Activated naive CD8-positive, alpha-beta T cell treated with anti-CD3 and anti-CD28 coated beads, Interleukin-2, amount 10 ng/mL, durations not matched to agents 7 days and 5 days (primary cell): ENCODE data around the gene DRC7. TPM values are rescaled to one million over a fixed set of nuclear protein-coding genes. Genes with fewer than 3 reads are reported as not detected.
"Not testable (repeated sequence)": the region's sequence is repeated elsewhere in the genome, so short reads cannot be mapped to it uniquely, and the experiment has no call there.

ENCODE experiments used
- ATAC-seq: fragments of 150-1000 bp; cut with Tn5 transposase; one replicate; pipeline ENCODE4 v1.10.0; 2021; ENCODE audit warnings: low read depth, moderate library complexity
- POLR2A ChIA-PET: fragments of 350-600 bp; sonication (Branson Sonifier 250); formaldehyde crosslinking; loops from one replicate; lab custom pipeline; 2021; ENCODE audit warnings: antibody characterized with exemption; lab: Charles Lee
- DNase-seq: peaks from one replicate; pipeline ENCODE4 v3.0.0; 2021
- H3K27ac Mint-ChIP-seq: one replicate; pipeline ENCODE4 v1.8.0; 2022; ENCODE audit warnings: mild to moderate bottlenecking, mixed read lengths
- H3K27me3 Mint-ChIP-seq: one replicate; pipeline ENCODE4 v1.8.0; 2022; ENCODE audit warnings: mild to moderate bottlenecking, moderate library complexity, mixed read lengths
- H3K36me3 Mint-ChIP-seq: one replicate; pipeline ENCODE4 v1.8.0; 2021; ENCODE audit warnings: mild to moderate bottlenecking, mixed read lengths
- H3K4me1 Mint-ChIP-seq: one replicate; pipeline ENCODE4 v1.8.0; 2021; ENCODE audit warnings: mixed read lengths
- H3K4me3 Mint-ChIP-seq: one replicate; pipeline ENCODE4 v1.8.0; 2022; ENCODE audit warnings: mild to moderate bottlenecking, moderate library complexity, mixed read lengths
- H3K9me3 Mint-ChIP-seq: one replicate; pipeline ENCODE4 v1.8.0; 2021; ENCODE audit warnings: mixed read lengths
- total RNA-seq, 2 experiments: library from RNA; stranded (reverse); gene quantifications; one replicate each; pipeline ENCODE4 v1.2.3, GENCODE V29; 2021

DRC7 gene
- total RNA-seq, 2 experiments from 2014 or later: 0.17 TPM; not detected in 1

DNA sequence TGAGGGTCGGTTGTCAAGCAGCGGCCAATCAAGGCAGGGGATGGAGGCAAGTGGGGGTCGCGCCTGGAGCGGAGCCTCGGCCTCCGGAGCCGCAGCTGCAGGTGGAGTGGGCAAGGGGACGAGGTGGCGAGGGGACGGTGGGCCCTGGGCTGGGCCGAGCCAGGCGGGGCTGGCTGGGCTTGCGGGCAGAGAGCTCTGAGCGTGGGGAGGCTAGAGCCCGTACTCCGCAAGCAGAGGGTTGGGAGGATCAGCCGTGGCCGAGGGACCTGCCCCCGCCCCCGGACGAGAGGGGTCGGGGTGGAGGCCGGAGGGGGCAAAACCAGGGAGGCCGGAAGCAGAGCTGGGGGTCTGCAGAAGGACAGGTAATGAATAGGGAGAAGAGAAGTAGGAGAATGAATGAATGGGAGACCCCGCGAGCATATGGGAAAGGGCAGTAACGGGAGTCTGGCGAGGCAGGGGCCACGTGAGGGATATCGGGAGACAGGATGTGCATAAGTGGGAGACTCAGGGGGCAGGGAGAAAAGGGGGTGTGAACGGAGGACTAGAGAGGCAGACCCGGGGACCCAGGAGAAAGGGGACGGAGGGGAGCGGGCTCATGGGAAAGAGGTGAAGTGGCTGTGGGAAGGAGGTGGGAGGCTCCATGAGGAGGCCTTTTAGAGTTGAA lies 41.3 kb downstream of the DRC7 start, which contains the start of gene KATNB1:
Gene KATNB1, plus strand, starts transcription at position 16 of the 664 bp plus-strand sequence. CDS start 1,474 bp downstream, outside the sequence.
- H3K4me3 Mint-ChIP-seq: peak within 1 kb of the TSS; percentile 99
- H3K27me3 Mint-ChIP-seq: no peaks in the 10 kb centered on the region
- ATAC-seq (no peak), DNase-seq (no peak)
- H3K27ac Mint-ChIP-seq: peak within 1 kb of the TSS; percentile 96
- POLR2A ChIA-PET: interaction anchor here (0.6 to 2.8 kb wide), 17 partner anchors 10 to 289 kb away, joined by 3 to 19 read pairs (median 4); partner anchors contain the start of genes CIAPIN1, COQ9, POLR2C and ZNF319
- H3K36me3 Mint-ChIP-seq: peaks cover 13% of the 10 kb centered on the region
- H3K4me1 Mint-ChIP-seq: peaks cover 19% of the 10 kb centered on the region
- H3K9me3 Mint-ChIP-seq: peaks cover 13% of the 10 kb centered on the region

DNA sequence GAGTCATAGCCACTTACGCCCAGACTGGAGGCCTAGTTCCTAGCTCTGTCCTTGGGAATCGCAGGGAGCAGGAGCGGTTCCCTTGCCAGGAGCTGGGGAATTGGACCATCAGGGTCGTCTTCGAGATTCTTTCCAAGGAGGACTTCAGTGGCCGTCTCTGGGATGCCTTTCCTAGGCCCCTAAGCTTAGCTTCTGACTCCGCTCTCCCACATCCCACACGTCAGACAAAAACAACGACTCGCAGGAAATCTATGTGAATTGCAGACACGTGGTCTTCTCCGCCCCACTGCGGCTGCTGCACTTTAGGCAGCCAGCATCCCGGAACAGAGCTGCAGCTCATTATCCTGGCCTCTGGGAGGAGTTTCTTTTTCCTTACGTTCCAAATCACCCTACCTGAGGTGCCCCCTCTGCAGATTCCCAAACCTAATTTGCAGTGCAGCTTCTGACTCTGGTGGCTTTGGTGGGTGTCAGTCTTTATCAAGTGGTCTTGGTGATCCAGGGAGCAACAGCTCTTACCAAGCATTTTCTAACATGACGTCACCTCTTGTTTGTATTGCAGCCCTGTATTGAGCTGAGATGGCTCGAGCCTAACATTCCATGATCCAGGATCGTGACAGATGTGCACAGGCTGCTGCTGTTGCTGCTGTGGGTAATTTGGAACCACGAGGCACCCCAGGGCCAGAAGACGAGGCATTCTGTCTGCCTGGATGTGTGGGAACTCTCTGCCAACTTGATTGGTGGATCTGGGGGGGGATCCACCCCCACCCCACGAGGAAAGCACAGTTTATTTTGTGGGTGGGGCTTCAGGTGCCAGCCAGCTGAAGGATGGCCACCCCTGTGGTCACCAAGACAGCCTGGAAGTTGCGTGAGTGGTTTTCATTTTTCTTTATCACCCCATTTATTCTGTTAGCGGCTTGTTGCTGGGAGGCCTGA lies 42.1 kb downstream of the DRC7 start:
- POLR2A ChIA-PET: interaction anchor here (1.1 to 2.8 kb wide), 7 partner anchors 20 to 274 kb away, joined by 3 to 19 read pairs (median 7); partner anchors contain the start of gene POLR2C
- Mint-ChIP-seq H3K27me3 (no peaks in the 10 kb centered on the region), H3K4me1 (peaks cover 19% of the 10 kb centered on the region), H3K36me3 (peaks cover 13% of the 10 kb centered on the region), H3K9me3 (peaks cover 8% of the 10 kb centered on the region), H3K4me3 (peak overlapping the region; percentile 99), H3K27ac (peak overlapping the region; percentile 96)
- peak; percentile 61 for DNase-seq
- no peak for ATAC-seq

DNA sequence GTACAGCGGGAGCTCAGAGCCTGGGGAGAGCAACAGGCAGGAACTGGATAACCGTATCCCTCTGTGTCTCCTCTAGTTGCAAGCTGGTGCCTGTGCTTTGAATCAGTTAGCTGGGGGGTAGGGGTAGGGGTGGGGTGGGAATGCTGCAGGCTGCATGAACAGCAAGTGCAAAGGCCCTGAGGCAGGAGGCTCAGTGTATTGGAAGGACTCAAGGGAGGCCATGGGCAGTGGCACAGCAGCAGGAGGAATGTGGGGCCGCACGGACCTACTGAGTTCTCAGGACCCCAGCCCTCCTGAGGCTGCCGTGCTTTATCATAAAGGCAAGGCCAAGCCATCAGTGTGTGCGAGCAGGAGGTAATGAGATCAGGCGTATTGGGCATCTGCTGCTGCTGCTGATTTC lies 44.2 kb downstream of the DRC7 start:
- Mint-ChIP-seq H3K4me3 (no peak overlapping the region), H3K36me3 (peaks cover 3% of the 10 kb centered on the region), H3K9me3 (no peaks in the 10 kb centered on the region), H3K27me3 (no peaks in the 10 kb centered on the region), H3K27ac (no peak overlapping the region), H3K4me1 (peaks cover 19% of the 10 kb centered on the region)
- POLR2A ChIA-PET: no interaction called here
- no peak for ATAC-seq
- DNase-seq: no peak

DNA sequence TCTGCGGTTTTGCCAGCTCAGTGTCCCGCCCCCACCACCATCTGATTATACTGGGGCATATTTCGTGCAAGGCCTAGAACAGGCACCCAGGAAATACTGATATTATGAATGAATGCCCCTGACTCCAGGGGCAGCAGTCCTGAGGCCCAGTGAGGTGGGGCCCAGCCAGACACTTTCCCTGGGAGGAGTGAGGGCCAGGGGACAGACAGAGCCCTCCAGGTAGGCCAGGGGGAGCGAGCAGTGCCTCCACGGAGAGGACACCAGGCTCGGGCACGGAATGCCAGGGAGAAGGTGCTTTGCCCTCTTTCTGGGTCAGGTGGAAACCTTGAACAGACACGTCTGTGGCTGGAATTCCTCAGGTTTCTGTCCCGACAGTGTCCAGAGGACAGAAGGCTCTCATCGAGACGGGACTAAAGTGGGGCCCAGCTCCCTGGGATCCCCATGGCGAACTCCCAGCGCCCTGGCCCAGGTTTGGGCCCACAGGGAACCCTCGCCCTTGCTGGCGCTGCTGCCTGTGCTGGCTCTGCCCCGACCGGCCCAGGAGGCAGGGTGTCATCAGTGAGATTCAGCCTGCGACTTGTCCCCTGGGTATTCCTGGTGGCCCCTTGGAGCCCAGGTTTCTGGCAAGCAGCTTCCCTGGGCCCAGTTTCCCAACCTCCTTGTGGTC lies 45.3 kb downstream of the DRC7 start:
- Mint-ChIP-seq H3K4me3 (no peak overlapping the region), H3K27me3 (no peaks in the 10 kb centered on the region), H3K27ac (no peak overlapping the region), H3K9me3 (no peaks in the 10 kb centered on the region), H3K36me3 (peaks cover 2% of the 10 kb centered on the region), H3K4me1 (peaks cover 19% of the 10 kb centered on the region)
- no peak for ATAC-seq
- no peak for DNase-seq
- POLR2A ChIA-PET: no interaction called here

DNA sequence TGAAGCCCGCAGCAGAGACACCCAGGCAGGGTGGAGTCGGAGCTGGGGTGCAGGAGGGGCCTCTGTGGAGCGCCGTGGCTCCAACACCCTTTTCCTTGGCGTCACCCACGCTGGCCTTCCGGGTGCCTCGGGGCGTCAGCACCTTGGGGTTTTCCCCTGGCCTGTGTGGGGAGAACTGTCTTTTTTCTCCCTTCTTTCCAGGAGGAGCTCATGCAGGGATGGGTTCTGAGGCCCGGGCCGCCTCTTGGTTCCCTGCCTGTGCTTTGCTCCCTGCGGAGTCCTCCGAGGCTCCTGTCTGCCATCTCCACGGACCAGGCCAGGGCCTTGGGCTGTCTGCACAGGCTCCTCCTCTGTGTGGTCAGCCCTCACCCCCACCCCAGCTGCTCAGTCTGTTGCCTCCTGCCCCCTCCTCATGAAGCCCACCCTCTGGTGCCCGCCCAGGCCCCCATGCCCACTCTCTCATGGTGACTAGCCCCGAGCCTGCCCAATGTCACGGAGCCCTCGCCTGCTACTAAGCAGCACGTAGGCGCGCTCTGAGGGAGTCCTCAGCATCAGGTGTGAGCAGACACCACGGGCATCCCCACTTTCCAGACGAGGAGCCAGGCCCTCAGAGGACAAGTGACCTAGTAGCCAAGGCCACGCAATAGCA lies 45.9 kb downstream of the DRC7 start:
- no peak overlapping the region for H3K27ac Mint-ChIP-seq
- H3K4me3 Mint-ChIP-seq: no peak overlapping the region
- no peaks in the 10 kb centered on the region for H3K27me3 Mint-ChIP-seq
- POLR2A ChIA-PET: no interaction called here
- H3K4me1 Mint-ChIP-seq: peaks cover 18% of the 10 kb centered on the region
- DNase-seq (no peak), ATAC-seq (no peak)
- H3K9me3 Mint-ChIP-seq: no peaks in the 10 kb centered on the region
- H3K36me3 Mint-ChIP-seq: peaks cover 1% of the 10 kb centered on the region

DNA sequence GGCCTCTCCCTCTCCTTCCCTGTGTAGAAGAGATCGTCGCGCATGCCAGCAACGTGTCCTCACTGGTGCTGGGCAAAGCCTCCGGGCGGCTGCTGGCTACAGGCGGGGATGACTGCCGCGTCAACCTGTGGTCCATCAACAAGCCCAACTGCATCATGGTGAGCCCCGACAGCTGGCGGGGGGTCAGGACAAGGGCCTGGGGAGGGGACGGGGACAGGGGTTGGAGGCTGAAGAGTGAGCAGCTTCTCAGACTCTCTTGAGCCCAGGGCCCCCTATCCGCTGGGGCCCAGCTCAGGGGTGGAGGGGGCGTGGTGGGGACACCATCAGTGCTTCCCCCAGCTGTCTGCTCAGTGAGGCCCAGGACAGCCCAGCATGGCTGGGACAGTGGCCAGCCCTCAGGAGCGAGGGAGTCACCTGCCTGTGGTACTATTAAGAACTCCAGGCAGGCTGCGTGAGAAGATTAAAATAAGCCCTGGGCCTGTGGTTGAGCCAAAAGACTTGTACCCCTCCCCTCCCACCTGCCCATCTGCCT lies 47.1 kb downstream of the DRC7 start:
- H3K4me3 Mint-ChIP-seq: no peak overlapping the region
- no peaks in the 10 kb centered on the region for H3K27me3 Mint-ChIP-seq
- no peak overlapping the region for H3K27ac Mint-ChIP-seq
- ATAC-seq (no peak), DNase-seq (no peak)
- POLR2A ChIA-PET: no interaction called here
- H3K9me3 Mint-ChIP-seq: no peaks in the 10 kb centered on the region
- H3K4me1 Mint-ChIP-seq: peaks cover 8% of the 10 kb centered on the region
- H3K36me3 Mint-ChIP-seq: peaks cover 2% of the 10 kb centered on the region

DNA sequence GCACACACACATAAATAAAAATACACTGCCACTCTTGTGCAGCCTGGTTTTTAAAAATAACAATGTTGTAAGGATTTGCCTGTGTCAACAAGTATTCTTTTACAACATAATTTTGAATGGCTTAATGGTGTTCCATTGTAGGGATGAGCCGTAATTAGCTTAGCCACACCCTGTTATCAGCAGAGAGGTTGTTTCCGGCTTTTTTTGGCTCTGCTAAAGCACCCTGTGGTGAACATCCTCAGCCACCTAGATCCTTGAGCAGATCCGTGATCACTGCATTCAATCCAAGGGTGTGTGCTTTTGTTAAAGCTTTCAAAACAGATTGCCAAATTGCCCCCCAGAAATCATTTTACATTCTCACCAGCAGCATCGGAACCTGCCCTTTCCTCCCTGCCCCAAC lies 47.9 kb downstream of the DRC7 start:
- POLR2A ChIA-PET: no interaction called here
- Mint-ChIP-seq H3K9me3 (no peaks in the 10 kb centered on the region), H3K27me3 (no peaks in the 10 kb centered on the region), H3K4me3 (no peak overlapping the region), H3K36me3 (peaks cover 2% of the 10 kb centered on the region), H3K27ac (no peak overlapping the region), H3K4me1 (peaks cover 3% of the 10 kb centered on the region)
- no peak for ATAC-seq
- DNase-seq: no peak

DNA sequence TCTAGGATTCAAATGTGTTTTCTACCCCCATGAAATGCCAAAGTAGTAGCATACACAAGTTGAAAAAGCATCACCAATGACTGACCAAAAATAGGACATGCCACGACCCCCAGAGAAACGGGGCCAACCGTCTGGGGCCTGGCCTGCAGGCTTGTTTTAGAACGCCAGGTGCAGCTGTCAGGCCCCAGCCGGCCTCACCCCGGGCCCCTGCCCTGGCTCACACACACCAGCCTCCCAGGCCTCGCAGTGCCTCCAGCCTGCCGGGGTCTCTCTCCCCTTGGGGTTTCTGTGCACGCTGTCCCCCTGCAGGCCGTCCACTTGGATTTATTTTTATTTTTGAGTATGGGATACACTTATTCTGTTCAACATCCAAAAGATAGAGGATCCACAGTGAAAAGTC lies 48.9 kb downstream of the DRC7 start:
- Mint-ChIP-seq H3K4me1 (no peaks in the 10 kb centered on the region), H3K27ac (no peak overlapping the region), H3K27me3 (no peaks in the 10 kb centered on the region), H3K9me3 (no peaks in the 10 kb centered on the region), H3K4me3 (no peak overlapping the region), H3K36me3 (peaks cover 2% of the 10 kb centered on the region)
- ATAC-seq (no peak), DNase-seq (no peak)
- POLR2A ChIA-PET: no interaction called here

DNA sequence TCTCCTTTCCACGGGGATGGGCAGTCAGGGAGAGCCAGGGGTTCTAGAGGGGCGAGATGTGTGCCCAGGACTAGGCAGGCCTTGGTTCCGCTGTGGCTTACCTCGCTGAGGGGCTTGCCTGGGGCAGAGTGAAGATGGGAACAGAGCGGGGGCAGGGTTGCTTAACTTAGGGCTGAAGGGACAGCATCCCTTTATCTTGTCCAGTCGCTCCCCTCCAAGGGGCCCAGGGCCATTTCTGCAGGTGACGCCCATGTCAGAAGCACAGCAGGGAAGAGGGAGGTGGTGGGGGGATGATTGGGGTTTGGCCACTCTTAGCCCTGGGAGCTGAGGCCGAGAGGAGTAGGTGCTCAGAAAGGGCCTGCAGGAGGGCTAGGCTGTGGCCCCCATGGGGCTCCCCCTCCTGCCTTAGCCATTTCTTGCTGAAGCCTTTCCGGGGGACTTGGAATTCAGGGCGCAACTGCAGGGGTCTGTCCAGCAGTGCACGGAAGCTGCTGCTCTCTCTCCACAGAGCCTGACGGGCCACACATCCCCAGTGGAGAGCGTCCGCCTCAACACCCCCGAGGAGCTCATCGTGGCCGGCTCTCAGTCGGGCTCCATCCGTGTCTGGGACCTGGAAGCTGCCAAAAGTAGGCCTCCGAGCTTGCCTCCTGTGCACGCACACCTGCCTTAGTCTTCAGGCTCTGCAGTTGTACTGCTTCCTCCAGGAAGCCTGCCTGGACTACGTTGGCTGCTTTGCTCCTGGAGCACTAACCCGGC lies 49.5 kb downstream of the DRC7 start:
- POLR2A ChIA-PET: no interaction called here
- H3K4me1 Mint-ChIP-seq: no peaks in the 10 kb centered on the region
- no peak overlapping the region for H3K4me3 Mint-ChIP-seq
- ATAC-seq: no peak
- H3K27me3 Mint-ChIP-seq: no peaks in the 10 kb centered on the region
- no peaks in the 10 kb centered on the region for H3K9me3 Mint-ChIP-seq
- no peak overlapping the region for H3K27ac Mint-ChIP-seq
- peaks cover 2% of the 10 kb centered on the region for H3K36me3 Mint-ChIP-seq
- DNase-seq: no peak

DNA sequence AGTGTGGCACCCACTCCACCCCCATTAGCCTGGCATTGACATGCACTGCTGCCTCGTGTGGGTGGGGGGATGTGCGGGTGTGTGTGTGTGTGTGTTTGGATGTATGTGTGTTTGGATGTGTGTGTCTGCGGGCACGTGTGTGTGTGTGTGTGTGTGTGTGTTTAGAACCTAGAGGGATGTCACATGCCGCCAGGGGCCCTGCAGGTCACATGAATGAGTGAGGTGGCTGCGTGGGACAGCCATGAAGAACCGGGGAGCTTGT lies 50.0 kb downstream of the DRC7 start:
- no peak overlapping the region for H3K4me3 Mint-ChIP-seq
- no peak overlapping the region for H3K27ac Mint-ChIP-seq
- DNase-seq (no peak), ATAC-seq (no peak)
- no peaks in the 10 kb centered on the region for H3K4me1 Mint-ChIP-seq
- peaks cover 2% of the 10 kb centered on the region for H3K36me3 Mint-ChIP-seq
- H3K27me3 Mint-ChIP-seq: no peaks in the 10 kb centered on the region
- POLR2A ChIA-PET: no interaction called here
- no peaks in the 10 kb centered on the region for H3K9me3 Mint-ChIP-seq

DNA sequence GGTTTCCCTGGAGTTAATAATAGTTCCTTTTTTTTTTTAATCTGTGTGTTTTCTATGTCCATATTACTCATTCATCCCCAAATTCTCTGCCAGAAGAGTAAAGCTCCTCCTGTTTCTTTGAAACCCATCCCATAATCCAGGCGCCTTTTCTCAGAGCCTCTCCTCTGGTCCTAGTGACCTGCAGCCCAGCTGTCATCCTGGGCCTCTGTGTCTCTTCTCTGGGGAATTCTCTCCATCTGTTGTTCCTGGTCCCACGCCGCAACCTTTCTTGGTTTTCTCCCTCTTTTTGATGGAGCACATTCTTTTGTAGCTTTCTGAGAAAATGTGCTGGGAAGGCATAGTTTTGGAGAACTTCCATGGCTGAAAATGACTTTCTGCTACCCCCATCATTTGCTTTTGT lies 51.2 kb downstream of the DRC7 start:
- POLR2A ChIA-PET: no interaction called here
- ATAC-seq: no peak
- Mint-ChIP-seq H3K36me3 (peaks cover 2% of the 10 kb centered on the region), H3K9me3 (no peaks in the 10 kb centered on the region), H3K27me3 (no peaks in the 10 kb centered on the region), H3K4me3 (no peak overlapping the region), H3K4me1 (no peaks in the 10 kb centered on the region), H3K27ac (no peak overlapping the region)
- DNase-seq: no peak

DNA sequence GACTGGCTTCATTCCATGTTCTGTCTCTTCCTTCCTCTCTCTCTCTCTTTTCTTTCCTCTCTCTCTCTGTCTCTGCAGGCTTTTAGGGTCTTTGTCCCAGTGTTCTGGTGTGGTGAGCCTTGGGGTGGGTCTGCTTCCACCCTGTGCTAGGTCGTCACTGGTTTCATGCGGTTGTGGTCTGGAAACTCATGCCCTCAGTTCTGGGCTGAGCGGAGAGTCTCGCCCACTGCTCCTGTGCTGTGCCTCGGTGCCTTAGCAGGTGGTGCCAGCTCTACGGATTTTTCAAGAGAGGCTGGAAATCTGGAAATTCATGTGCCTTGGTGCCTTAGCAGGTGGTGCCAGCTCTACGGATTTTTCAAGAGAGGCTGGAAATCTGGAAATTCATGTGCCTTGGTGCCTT lies 51.7 kb downstream of the DRC7 start:
- H3K27ac Mint-ChIP-seq, H3K4me3 Mint-ChIP-seq, DNase-seq, H3K4me1 Mint-ChIP-seq, ATAC-seq, POLR2A ChIA-PET, H3K9me3 Mint-ChIP-seq, H3K27me3 Mint-ChIP-seq, H3K36me3 Mint-ChIP-seq: not testable (repeated sequence)
